ENCODE results near the gene C2orf78.

- TF ChIP-seq ZBTB7A (IDR thresholded peaks at IDR 0.05; ENCODE audit: low read depth) (no peak), TAF1 (IDR thresholded peaks at IDR 0.05; ENCODE audit: low read depth) (no peak), EP300 (IDR thresholded peaks at IDR 0.05; ENCODE audit: borderline replicate concordance) (no peak), RAD21 (IDR thresholded peaks at IDR 0.05; ENCODE audit: low read depth) (no peak), FOXM1 (IDR thresholded peaks at IDR 0.05; ENCODE audit: borderline replicate concordance, low read depth) (no peak), REST (IDR thresholded peaks at IDR 0.05; ENCODE audit: low read depth) (no peak), YY1 (IDR thresholded peaks at IDR 0.05; ENCODE audit: low read depth) (no peak), TCF12 (IDR thresholded peaks at IDR 0.05; ENCODE audit: low read depth) (no peak), EGR1 (IDR thresholded peaks at IDR 0.05) (no peak), NFIC (IDR thresholded peaks at IDR 0.05) (no peak)
- TF ChIP-seq, protein P1, sequence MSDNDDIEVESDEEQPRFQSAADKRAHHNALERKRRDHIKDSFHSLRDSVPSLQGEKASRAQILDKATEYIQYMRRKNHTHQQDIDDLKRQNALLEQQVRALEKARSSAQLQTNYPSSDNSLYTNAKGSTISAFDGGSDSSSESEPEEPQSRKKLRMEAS (IDR thresholded peaks at IDR 0.05) = no peak
Measured at GRCh38 chr2:73811878-73812277, 27.9 kb downstream of the C2orf78 start.
